GM12878 (cell line): ENCODE data around the gene JTB. TPM values are rescaled to one million over a fixed set of nuclear protein-coding genes. Genes with fewer than 3 reads are reported as not detected.
A peak's percentile ranks its signal among the peaks of the same experiment; 100 is the strongest.

ENCODE experiments used
- ATF3 ChIP-seq: IDR thresholded peaks from 2 replicates; pipeline ENCODE4 v1.6.1; 2011; ENCODE audit warnings: low read depth, mild to moderate bottlenecking, low read length, moderate library complexity, borderline replicate concordance; ENCODE audit errors: extremely low read depth
- BACH1 ChIP-seq: fragments of 450-650 bp; IDR thresholded peaks from 2 replicates; pipeline ENCODE4 v1.6.1; 2017; ENCODE audit warnings: mild to moderate bottlenecking, borderline replicate concordance
- BCL11A ChIP-seq: IDR thresholded peaks from 2 replicates; pipeline ENCODE4 v1.6.1; 2011; ENCODE audit warnings: low read depth, low read length
- CHD2 ChIP-seq: IDR thresholded peaks from 2 replicates; pipeline ENCODE4 v1.6.1; 2011; ENCODE audit warnings: low read depth, low read length, improper control_type of control experiment, borderline replicate concordance
- CREM ChIP-seq: IDR thresholded peaks from 2 replicates; pipeline ENCODE4 v1.6.1; 2014; ENCODE audit warnings: antibody characterized with exemption, low read depth
- E2F4 ChIP-seq: IDR thresholded peaks from 2 replicates; pipeline ENCODE4 v1.6.1; 2012; ENCODE audit warnings: low read depth, low read length, improper control_type of control experiment
- EP300 ChIP-seq, 2 experiments: fragments of 150-350 bp in 1 of 2; IDR thresholded peaks; 2 replicates each; pipeline ENCODE4 v1.6.1; 2011 to 2012; ENCODE audit warnings: low read depth in 2 of 2, low read length in 2 of 2, borderline replicate concordance in 1 of 2, improper control_type of control experiment in 1 of 2, inconsistent platforms in 1 of 2; ENCODE audit not compliant: control insufficient read depth in 1 of 2
- HDGF ChIP-seq: fragments of 450-650 bp; IDR thresholded peaks from 2 replicates; pipeline ENCODE4 v1.6.1; 2016; ENCODE audit warnings: antibody characterized with exemption
- JUND ChIP-seq: IDR thresholded peaks from 2 replicates; pipeline ENCODE4 v1.6.1; 2012; ENCODE audit warnings: low read depth, mild to moderate bottlenecking, low read length, improper control_type of control experiment, moderate library complexity
- MEF2A ChIP-seq: IDR thresholded peaks from 2 replicates; pipeline ENCODE4 v1.6.1; 2011; ENCODE audit warnings: low read depth, mild to moderate bottlenecking, low read length, moderate library complexity; ENCODE audit not compliant: insufficient read depth
- MEF2B ChIP-seq: fragments of 450-650 bp; IDR thresholded peaks from 2 replicates; pipeline ENCODE4 v1.6.1; 2018; ENCODE audit warnings: mild to moderate bottlenecking, moderate library complexity; ENCODE audit not compliant: partially characterized antibody, poor library complexity, severe bottlenecking
- MTA2 ChIP-seq: fragments of 450-650 bp; IDR thresholded peaks from 2 replicates; pipeline ENCODE4 v1.6.1; 2016; ENCODE audit warnings: low read depth, mild to moderate bottlenecking, moderate library complexity
- MXI1 ChIP-seq: fragments of 150-350 bp; IDR thresholded peaks from 2 replicates; pipeline ENCODE4 v1.6.1; 2011; ENCODE audit warnings: low read depth, mild to moderate bottlenecking, inconsistent platforms, low read length, improper control_type of control experiment
- NFXL1 ChIP-seq: fragments of 450-650 bp; IDR thresholded peaks from 2 replicates; pipeline ENCODE4 v1.6.1; 2017; ENCODE audit warnings: antibody characterized with exemption, mild to moderate bottlenecking, borderline replicate concordance
- PAX8 ChIP-seq: fragments of 450-650 bp; IDR thresholded peaks from 2 replicates; pipeline ENCODE4 v1.6.1; 2017; ENCODE audit warnings: mild to moderate bottlenecking, moderate library complexity
- POLR2AphosphoS5 ChIP-seq: IDR thresholded peaks from 2 replicates; pipeline ENCODE4 v1.6.1; 2011; ENCODE audit warnings: mild to moderate bottlenecking, low read length, inconsistent platforms
- POU2F2 ChIP-seq: IDR thresholded peaks from 3 replicates; pipeline ENCODE4 v1.6.1; 2011; ENCODE audit warnings: low read depth, mild to moderate bottlenecking, low read length, borderline replicate concordance
- RAD51 ChIP-seq: fragments of 450-650 bp; IDR thresholded peaks from 2 replicates; pipeline ENCODE4 v1.6.1; 2016; ENCODE audit warnings: moderate library complexity, mild to moderate bottlenecking, inconsistent platforms
- RELB ChIP-seq: fragments of 450-650 bp; IDR thresholded peaks from 2 replicates; pipeline ENCODE4 v1.6.1; 2017; ENCODE audit warnings: low read depth, mild to moderate bottlenecking, moderate library complexity
- SUZ12 ChIP-seq: fragments of 200-600 bp; sonication (generic); IDR thresholded peaks from one replicate; pipeline ENCODE4 v1.6.1; 2018; ENCODE audit warnings: antibody characterized with exemption, mild to moderate bottlenecking; ENCODE audit not compliant: unreplicated experiment
- TCF3 ChIP-seq: IDR thresholded peaks from 2 replicates; pipeline ENCODE4 v1.6.1; 2012; ENCODE audit warnings: low read depth, mild to moderate bottlenecking, low read length, borderline replicate concordance; ENCODE audit not compliant: insufficient read depth
- WRNIP1 ChIP-seq: IDR thresholded peaks from 2 replicates; pipeline ENCODE4 v1.6.1; 2011; ENCODE audit warnings: low read depth, low read length, improper control_type of control experiment, borderline replicate concordance
- ZNF217 ChIP-seq: fragments of 450-650 bp; IDR thresholded peaks from 2 replicates; pipeline ENCODE4 v1.6.1; 2017; ENCODE audit warnings: antibody characterized with exemption, mild to moderate bottlenecking
- ZNF274 ChIP-seq: IDR thresholded peaks from one replicate; pipeline ENCODE4 v1.8.0; 2011; ENCODE audit not compliant: insufficient read length, insufficient read depth
- ZNF622 ChIP-seq: fragments of 450-650 bp; IDR thresholded peaks from 2 replicates; pipeline ENCODE4 v1.6.1; 2017; ENCODE audit warnings: mild to moderate bottlenecking, inconsistent platforms
- ZNF687 ChIP-seq: fragments of 450-650 bp; IDR thresholded peaks from 2 replicates; pipeline ENCODE4 v1.6.1; 2017; ENCODE audit warnings: mild to moderate bottlenecking, moderate library complexity
- polyA plus RNA-seq, 11 experiments: library from polyadenylated mRNA; depleted of rRNA in 4 of 11; unstranded in 6 of 11; stranded (reverse) in 5 of 11; fragments of >200 nt; fragmentation: Nextera tagmentation in 4 of 11; fragmentation: Illumina TruSeq in 1 of 11; extraction: Ambion mirVana in 4 of 11; extraction: Trizol in 1 of 11; gene quantifications; 1 replicate in 1 of 11; 2 replicates in 10 of 11; pipeline versions ENCODE4 v1.2.1 to v1.2.3, GENCODE V29; 2011 to 2016; ENCODE audit warnings: inconsistent platforms in 2 of 11, missing spikeins in 2 of 11, low read depth in 1 of 11
- total RNA-seq, 4 experiments: library from RNA; depleted of rRNA in 3 of 4; stranded (reverse); fragments of >200 nt in 3 of 4; fragmentation: Illumina TruSeq in 1 of 4; extraction: Trizol in 1 of 4; gene quantifications; 2 replicates each; pipeline versions ENCODE4 v1.2.1 to v1.2.3, GENCODE V29; 2013 to 2021

The JTB gene
- total and polyA plus RNA-seq, 10 of the 15 experiments (the other 5 are each of a cell fraction or from before 2014, with no cell fraction given): 25.0 to 298 (median 155) TPM

GRCh38 chr1:153957744-153958110 lies 19.7 kb downstream of the JTB start (continued):
- TF ChIP-seq JUND: no peak
- TF ChIP-seq MTA2: peak; percentile 49; the same call in 1 of the 2 replicates
- TF ChIP-seq ATF3: no peak
- 0 out of 2 replicates have a peak, but pooled peaks have one; percentile 86 for TF ChIP-seq WRNIP1
- no peak for TF ChIP-seq ZNF622
- TF ChIP-seq BCL11A: no peak
- no peak for TF ChIP-seq PAX8
- TF ChIP-seq POLR2AphosphoS5: peak; percentile 91
- TF ChIP-seq TCF3: no peak
- peak; percentile 52; the same call in 1 of the 2 replicates for TF ChIP-seq CREM
- no peak for TF ChIP-seq RAD51
- TF ChIP-seq NFXL1: no peak
- no peak for TF ChIP-seq CHD2
- no peak for TF ChIP-seq ZNF274
- TF ChIP-seq POU2F2: 0 out of 3 replicates have a peak, but pooled peaks have one; percentile 8
- no peak for TF ChIP-seq HDGF
- 0 out of 2 replicates have a peak, but pooled peaks have one; percentile 42 for TF ChIP-seq BACH1
- no peak for TF ChIP-seq E2F4
- TF ChIP-seq MEF2B: peak; percentile 18
- TF ChIP-seq ZNF217: no peak
- TF ChIP-seq SUZ12: no peak
- TF ChIP-seq RELB: peak; percentile 45
- peak; percentile 18 to 59; a peak in 1 of 4 replicates for TF ChIP-seq EP300 (IDR thresholded peaks at IDR 0.05; ENCODE audit: borderline replicate concordance in 1 of 2, control insufficient read depth in 1 of 2, low read depth in 2 of 2, low read length in 2 of 2)
- no peak for TF ChIP-seq MEF2A
- TF ChIP-seq MXI1: peak; percentile 67
- 0 out of 2 replicates have a peak, but pooled peaks have one; percentile 52 for TF ChIP-seq ZNF687
